ENCODE results near the gene PBX3. TPM values are rescaled to one million over a fixed set of nuclear protein-coding genes. Genes with fewer than 3 reads are reported as not detected.

Gene PBX3
- total RNA-seq, 1 experiment from 2014 or later, result 46.0 TPM

GRCh38 chr9:125805057-125805456 lies 57.9 kb downstream of the PBX3 start:
- no peak overlapping the region for H3K4me2 ChIP-seq (ENCODE audit: insufficient read depth, insufficient read length, low read length)
- H3K4me1 Mint-ChIP-seq, result peaks cover 4 to 6% of the 10 kb centered on the region in 2 experiments; a peak in 1 of 4 replicates
- no peak for DNase-seq
- peaks cover 7% of the 10 kb centered on the region for H3K79me1 ChIP-seq (ENCODE audit: insufficient read depth, low read depth, low read length, poor library complexity, severe bottlenecking)
- no peak overlapping the region for H4K8ac ChIP-seq (replicated peaks; ENCODE audit: insufficient read length, low read depth, low read length)
- H3K18ac ChIP-seq (ENCODE audit: insufficient read length, low read depth, low read length), result no peak overlapping the region
- no peak overlapping the region for H4K5ac ChIP-seq (ENCODE audit: insufficient read length, low read depth, low read length)
- H3K27ac ChIP-seq (ENCODE audit: insufficient read length, low read depth, low read length), result no peak overlapping the region
- H2BK5ac ChIP-seq (ENCODE audit: insufficient read length, low read length), result no peak overlapping the region
- H3K79me2 ChIP-seq (ENCODE audit: insufficient read depth, low read length), result no peaks in the 10 kb centered on the region
- H3K4me1 ChIP-seq (ENCODE audit: insufficient read depth, low read length), result no peaks in the 10 kb centered on the region
- no peak overlapping the region for H3T11ph ChIP-seq (ENCODE audit: low read length)
- no peak overlapping the region for H3K9ac ChIP-seq (ENCODE audit: extremely low read depth, insufficient read length, low read length)
- no peak overlapping the region for H3K4ac ChIP-seq (ENCODE audit: low read depth, low read length)
- no peak for TF ChIP-seq CTCF (conservative IDR thresholded peaks at IDR 0.05)
- H3K36me3 Mint-ChIP-seq (ENCODE audit: insufficient read depth in 1 of 3, low read depth in 3 of 3), result peaks cover 0 to 4% (median 0%) of the 10 kb centered on the region in 3 experiments; a peak in 3 of 7 replicates
- H2BK120ac ChIP-seq (ENCODE audit: low read depth, low read length, poor library complexity, severe bottlenecking), result no peak overlapping the region
- H2BK20ac ChIP-seq (ENCODE audit: low read depth, low read length, poor library complexity, severe bottlenecking), result no peak overlapping the region
- no peak overlapping the region for H2AK5ac ChIP-seq (ENCODE audit: insufficient read length, low read length)
- no peak overlapping the region for H3K14ac ChIP-seq (ENCODE audit: insufficient read depth, low read length)
- H3K27me3 Mint-ChIP-seq (ENCODE audit: low read depth), result no peaks in the 10 kb centered on the region
- no peak overlapping the region for H3K27ac Mint-ChIP-seq
- no peak overlapping the region for H2BK15ac ChIP-seq (ENCODE audit: low read depth, low read length)
- H3K9me3 ChIP-seq (ENCODE audit: control insufficient read depth, low read depth, low read length), result no peaks in the 10 kb centered on the region
- H3K27me3 ChIP-seq (ENCODE audit: insufficient read depth, low read length), result no peaks in the 10 kb centered on the region
- no peak overlapping the region for H4K91ac ChIP-seq (ENCODE audit: insufficient read length, low read depth, low read length)
- no peak overlapping the region for H2BK12ac ChIP-seq (ENCODE audit: insufficient read length, low read depth, low read length)
- no peak overlapping the region for H3K56ac ChIP-seq (ENCODE audit: insufficient read length, low read depth, low read length)
- no peaks in the 10 kb centered on the region for H3K23me2 ChIP-seq (ENCODE audit: insufficient read length, low read depth, low read length, poor library complexity, severe bottlenecking)
- no CpG with 5 or more reads among the region's 2 CpGs for WGBS (ENCODE audit: extremely low coverage, insufficient read length, low lambda C conversion rate)
- H4K20me1 ChIP-seq (ENCODE audit: control insufficient read depth, insufficient read depth, insufficient read length), result no peaks in the 10 kb centered on the region
- H3K4me3 Mint-ChIP-seq, result no peak overlapping the region
- no peak overlapping the region for H2AFZ ChIP-seq (ENCODE audit: low read length)
- no peak overlapping the region for H3K23ac ChIP-seq (ENCODE audit: insufficient read length, low read depth, low read length)
- H3K9me3 Mint-ChIP-seq, result no peaks in the 10 kb centered on the region
